Fibroblast of mammary gland (primary cell): ENCODE measurements around the gene EMP1.

Source experiments
- DNase-seq: peaks from one replicate; pipeline ENCODE4 v3.0.0-alpha.2; 2010; ENCODE audit warnings: low read depth
- H3K4me3 ChIP-seq: 2 replicates; pipeline ENCODE4 v1.5.1; 2011; ENCODE audit warnings: low read depth, mild to moderate bottlenecking, low read length, moderate library complexity; ENCODE audit not compliant: control insufficient read depth
- CTCF ChIP-seq: conservative IDR thresholded peaks from 2 replicates; pipeline ENCODE4 v1.5.1; 2011; ENCODE audit warnings: low read depth, low read length, inconsistent platforms; ENCODE audit not compliant: control insufficient read depth, insufficient read depth

EMP1 gene

DNA sequence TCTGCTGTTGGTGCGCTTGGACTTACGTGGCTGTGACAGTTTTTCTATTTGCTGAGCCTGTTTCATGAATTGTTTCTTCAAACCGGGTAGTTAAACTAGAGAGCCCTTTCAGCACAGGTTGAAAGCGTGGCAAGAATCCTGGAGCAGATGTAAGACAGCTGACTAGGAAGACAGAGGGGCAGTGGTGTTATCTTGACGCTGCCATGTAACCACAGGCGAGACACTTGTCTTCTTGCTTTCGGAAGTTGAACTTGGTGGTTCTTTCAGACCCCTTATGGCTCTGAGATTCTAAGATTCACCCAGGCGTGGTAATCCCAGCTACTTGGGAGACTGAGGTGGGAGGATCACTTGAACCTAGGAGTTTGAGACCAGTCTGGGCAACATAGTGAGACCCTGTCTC, 4.3 kb downstream of the EMP1 start:
- DNase-seq = no peak
- TF ChIP-seq CTCF = no peak
- peak overlapping the region; percentile 93 for H3K4me3 ChIP-seq

DNA sequence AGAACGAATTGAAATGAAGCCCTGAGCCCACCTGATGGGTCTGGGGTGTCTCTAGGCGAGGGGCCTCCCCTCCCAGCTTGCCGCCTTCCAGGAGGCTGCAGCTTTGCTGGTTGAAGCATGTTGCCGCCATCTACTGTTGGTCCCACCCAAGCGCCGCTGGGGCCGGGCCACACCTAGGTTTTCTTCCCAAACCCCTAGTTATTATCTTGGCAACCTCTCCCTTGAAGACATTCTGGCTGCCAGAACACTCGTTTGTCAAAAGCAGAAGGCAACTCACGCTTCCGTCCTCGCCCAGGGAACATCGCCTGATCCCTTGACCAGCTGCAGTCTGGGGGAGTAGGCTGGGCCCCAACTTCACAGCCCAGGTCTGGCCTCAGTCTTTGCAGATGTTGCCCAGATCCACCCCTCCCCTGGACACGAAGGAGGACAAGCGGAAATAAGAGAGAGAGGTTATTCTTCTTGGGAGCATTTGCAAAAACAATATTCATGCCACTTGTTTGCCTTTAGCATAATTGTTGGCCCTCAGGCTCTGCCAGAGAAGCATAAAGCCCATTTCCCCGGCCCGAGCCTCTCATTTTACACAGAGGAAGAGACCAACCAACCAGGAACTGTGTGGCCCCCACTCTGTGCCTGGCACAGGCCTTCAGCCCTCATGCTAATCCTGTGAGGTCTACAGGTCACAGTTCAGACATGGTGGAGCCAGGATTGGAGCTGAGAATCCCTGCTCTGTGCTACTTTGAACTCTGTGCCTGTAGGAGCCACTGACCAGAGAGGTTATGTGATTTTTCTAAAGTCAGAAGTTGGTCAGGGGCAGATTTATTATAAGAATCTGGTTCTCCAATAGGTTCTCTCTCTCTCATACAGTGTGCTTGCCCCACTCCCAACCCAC, 6.8 kb downstream of the EMP1 start:
- H3K4me3 ChIP-seq = no peak overlapping the region
- peak; percentile 87 for DNase-seq
- TF ChIP-seq CTCF = peak; percentile 39

- H3K4me3 ChIP-seq = no peak overlapping the region
- DNase-seq = peak; percentile 78
- TF ChIP-seq CTCF = no peak
These were observed 7.9 kb downstream of the EMP1 start for GRCh38 chr12:13204428-13204827.

DNA sequence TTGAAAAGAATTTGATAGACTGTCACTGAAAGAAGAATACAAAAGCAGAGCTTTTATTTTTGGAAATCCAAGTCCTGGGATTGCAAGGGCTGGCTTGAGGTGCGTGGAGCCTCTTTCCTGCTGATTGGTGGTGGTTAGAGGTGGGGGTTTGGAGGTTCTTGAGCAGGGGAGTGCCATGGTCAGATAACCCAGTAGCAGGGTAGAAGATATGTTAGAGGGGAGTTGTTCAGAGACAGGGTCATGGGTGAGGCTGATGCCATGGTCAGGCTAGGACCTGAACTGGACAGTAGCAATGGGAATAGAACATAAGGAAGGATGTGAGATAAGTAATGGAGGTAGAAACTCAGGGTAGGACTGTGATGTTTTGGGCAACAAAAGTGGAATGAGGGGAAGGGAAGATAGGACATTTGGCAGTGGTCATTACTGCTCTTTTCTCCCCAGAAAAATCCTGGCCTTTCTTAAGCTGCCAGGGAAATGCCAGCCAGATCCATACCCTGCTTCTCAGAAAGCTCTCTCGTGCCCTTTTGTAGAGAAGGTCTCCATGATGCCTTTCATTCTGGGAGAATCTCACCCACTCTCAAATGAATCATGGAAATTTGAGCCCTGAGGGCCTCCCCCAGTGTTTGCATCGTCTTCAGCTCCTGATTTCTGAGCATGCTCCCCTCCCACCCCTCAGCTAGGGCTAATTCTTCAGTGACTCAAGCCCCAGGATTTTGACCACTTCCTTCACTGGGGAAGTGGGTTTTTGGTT, 9.5 kb downstream of the EMP1 start:
- no peak for TF ChIP-seq CTCF
- peak; percentile 98 for DNase-seq
- H3K4me3 ChIP-seq = no peak overlapping the region

- H3K4me3 ChIP-seq = no peak overlapping the region
- DNase-seq = no peak
- TF ChIP-seq CTCF = no peak
These were observed 10.0 kb downstream of the EMP1 start for GRCh38 chr12:13206560-13206897.

DNA sequence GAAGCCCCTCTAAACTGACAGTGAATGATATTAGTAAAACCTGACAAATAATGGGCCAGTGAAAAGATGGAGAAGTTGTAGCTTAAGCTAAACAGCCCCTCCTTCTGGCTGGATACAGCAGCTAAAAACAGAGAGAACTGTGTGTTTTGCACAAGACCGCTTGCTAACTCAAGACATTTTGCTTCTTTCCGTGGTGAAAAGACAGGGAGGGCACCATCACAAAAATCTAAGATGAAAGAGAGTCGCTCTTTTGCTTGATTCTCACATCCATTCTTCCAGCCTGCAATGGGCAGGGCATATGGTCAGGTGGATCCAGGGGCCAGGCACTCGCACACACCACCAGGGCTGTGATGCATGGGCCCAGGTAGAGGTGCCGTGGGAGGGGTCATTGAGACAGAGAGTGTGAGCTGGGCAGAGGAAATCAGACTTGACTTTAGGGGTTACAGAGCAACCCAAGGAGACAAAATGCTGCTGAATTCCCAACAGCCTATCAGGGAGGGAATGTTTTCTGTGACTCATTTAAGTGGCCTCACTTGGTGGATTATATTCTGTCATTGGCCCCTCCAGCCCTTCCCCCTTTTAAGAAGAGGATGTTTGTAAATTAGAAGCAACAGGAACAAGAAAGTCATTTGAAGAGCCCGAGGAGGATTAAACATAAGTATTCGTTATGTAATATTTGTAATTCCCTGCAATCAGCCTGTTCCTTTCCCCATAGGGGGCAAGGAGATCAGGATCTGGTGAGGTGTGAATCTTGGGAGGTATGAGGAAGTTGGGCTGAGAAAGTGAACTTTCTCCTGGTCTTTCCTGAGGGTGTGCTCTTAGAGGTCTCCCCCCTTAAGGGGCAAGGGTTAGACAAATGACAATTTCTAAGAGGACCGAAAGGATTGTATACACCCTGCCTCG, 12.3 kb downstream of the EMP1 start:
- peak; percentile 46 for TF ChIP-seq CTCF
- no peak overlapping the region for H3K4me3 ChIP-seq
- DNase-seq = no peak
